Measurements from ENCODE around the gene GP5.

The GP5 gene

DNA sequence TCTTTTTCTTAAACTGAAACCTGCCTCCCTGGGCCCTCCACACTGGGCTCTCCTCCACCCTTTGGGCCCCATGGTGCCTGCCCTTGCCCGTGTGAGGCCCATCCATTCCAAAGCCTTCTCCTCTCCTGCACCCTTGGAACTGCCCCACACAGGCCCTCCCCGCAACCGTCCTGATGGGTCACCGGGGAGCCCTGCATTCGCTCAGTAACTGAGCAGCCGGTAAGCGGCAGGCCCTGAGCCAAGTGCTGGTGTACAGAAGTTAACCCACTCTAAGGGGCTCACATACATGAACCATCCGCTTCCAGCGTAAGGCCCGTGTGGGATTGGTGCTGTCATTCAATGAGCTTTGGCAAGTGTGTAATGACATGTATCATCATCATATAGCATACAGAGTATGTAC, 24.1 kb downstream of the GP5 start:
- no peak for DNase-seq

DNA sequence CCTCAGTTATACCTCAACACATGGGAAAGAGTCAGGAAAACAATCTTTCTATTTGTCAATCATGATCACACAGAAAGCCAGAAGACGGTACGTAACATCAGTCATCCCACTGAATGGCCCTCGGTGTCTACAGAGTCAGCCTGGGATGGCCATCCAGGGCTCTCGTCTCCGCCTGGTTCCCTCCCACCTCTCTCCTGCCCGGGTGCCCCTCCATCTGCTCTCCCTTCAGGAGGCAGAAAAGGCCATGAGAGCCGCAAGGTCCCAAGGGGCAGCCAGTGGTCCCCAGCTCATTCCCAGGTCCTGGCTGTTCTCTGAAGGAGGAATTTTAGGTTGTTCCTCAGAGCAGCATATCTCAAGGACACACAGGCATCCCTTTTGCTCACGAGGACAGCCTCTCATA, 25.2 kb downstream of the GP5 start:
- no peak for DNase-seq

DNA sequence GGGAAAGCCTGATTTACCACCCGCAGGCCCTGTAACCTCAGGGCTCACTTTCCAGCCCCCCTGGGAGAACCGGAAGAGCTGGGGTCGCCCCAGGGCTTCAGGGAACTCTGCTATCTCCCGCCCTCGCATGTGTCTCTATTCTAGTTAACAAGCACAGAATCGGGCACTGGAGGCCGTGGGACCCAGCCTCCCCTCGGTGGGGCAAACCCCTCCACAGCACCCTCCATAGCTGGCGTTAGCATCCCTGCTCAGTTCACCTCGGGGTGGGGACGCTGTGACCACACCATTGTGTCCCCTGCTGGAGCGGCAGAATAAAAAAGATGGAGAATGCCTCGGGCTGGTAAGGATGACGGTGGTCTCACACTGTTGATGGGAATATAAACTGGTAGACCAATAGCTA, 26.0 kb downstream of the GP5 start:
- no peak for DNase-seq

- no peak for DNase-seq
Measured at GRCh38 chr3:194370753-194371152, 28.3 kb downstream of the GP5 start.

DNA sequence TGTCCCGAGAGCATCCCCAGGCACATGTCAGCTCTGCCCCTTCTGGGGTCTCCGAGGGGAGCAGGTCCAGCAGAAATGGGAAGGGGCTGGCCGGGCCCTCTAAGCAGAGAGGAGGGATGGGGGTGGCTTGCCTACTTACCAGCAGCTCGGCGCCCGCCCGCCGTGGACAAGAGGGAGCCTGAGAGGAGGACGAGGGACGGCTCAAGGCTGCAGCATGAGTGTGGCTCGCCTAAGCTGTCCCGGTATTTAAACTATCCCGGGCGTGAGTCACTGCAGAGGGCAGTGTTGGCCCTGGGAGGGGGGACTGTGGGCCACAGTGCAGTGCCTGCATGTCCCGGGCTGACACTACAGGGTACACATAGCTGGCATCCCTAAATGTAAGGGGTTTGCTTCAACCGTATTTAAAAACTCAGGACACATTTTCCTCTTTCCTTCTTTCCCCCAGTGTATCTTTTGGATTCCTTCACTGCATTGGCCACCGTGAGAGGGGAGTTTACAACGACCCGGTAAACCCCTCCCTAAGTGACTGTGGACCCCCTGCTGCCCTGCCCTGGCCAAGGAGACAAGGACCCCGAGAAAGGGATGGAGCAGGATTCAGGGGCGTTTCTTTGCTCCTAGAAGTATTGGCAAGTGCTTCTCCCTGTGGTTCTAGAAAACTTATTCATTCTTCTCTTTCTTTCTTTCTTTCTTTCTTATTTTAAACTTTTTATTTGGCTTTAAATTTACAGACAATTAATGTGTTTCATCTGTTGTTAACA, 29.4 kb downstream of the GP5 start, which contains the start of gene LRRC15:
Gene LRRC15, minus strand, starts transcription at position 222 of the 758 bp plus-strand sequence. CDS start 8,700 bp downstream, outside the sequence.
- no peak for DNase-seq

GRCh38 chr3:194368918-194369317, 30.1 kb downstream of the GP5 start:
- DNase-seq, result no peak

- DNase-seq, result no peak
Measured at GRCh38 chr3:194367992-194368841, 30.8 kb downstream of the GP5 start.

DNA sequence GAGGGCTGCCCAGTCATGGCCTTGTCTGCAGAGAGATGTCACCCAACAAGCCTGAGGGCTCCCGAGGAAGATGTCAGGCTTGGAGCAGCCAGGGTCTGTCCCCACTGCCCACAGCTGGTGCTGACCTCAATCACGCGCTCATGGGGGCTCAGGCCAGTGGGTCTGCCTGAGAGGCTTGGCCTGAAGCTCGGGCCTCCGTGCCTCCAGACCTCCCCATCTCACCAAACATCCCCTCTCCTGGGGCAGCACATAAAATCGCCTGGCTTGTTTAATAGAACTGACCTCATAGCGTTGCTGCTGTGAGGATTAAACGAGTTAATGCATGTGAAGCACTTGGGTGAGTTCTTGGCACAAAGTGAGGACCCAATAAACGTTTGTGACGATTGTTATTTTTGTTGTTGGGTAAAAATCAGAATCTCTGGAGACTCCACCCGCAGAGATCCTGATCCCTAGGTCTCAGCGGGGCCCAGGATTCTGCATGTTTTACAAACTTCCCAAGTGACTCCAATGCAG, 33.0 kb downstream of the GP5 start:
- DNase-seq, result no peak

GRCh38 chr3:194365526-194365925, 33.5 kb downstream of the GP5 start:
- DNase-seq, result no peak

GRCh38 chr3:194364652-194365434, 34.2 kb downstream of the GP5 start:
- DNase-seq, result no peak

DNA sequence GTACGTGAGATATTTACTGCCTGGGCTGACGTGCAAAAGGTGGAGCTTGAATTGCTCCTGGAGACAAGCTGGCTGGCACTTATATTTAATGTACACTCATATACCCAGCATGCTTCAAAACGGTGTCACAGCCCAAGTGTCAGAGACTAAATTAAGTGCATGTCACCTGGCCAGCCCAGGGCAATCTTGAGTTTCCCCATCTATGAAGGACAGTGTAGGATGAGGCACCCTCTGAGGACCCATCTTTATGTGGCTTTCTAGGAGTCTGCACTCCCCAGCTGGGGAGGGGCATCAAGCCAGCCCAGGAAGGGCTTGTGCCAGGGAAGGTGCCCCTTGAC, 34.8 kb downstream of the GP5 start:
- DNase-seq, result no peak

DNA sequence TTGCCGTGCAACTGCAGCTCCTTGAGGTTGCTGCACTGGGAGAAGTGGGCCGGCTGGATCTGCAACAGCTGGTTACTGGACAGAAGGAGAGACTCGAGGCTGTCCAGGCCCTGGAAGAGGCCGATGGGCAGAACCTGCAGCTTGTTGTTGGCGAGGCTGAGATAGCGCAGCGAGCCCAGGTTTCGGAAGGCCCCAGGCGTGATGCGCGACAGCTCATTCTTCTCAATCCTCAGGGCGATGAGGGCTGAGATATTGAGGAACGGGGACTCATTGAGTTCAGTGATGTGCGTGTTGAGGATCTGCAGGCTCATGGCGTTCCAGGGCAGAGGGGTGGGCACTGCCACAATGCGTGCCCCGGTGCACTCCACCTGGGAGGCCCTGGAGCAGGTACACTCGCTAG, 38.5 kb downstream of the GP5 start:
- DNase-seq, result no peak

GRCh38 chr3:194357681-194358080, 41.4 kb downstream of the GP5 start:
- DNase-seq, result no peak

DNA sequence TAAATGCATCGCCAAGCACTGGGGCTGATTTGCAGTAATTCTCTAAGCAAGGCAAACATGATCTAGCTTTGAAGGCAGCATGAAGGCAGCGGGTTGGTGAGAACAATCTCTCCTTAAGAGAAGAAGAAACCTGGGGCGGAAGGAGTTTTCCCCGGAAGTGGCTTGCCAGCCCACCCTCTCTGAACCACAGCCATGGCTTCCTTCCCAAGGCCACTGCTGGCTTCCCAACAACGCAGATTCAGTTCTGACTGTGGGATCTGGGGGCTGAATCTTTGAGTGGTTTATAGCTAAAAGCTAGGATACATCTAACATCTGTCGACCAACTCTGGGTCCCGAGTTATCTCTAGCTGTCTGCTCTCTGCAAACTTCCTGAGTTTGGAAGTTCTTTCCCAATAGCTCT, 43.7 kb downstream of the GP5 start:
- no peak for DNase-seq

DNA sequence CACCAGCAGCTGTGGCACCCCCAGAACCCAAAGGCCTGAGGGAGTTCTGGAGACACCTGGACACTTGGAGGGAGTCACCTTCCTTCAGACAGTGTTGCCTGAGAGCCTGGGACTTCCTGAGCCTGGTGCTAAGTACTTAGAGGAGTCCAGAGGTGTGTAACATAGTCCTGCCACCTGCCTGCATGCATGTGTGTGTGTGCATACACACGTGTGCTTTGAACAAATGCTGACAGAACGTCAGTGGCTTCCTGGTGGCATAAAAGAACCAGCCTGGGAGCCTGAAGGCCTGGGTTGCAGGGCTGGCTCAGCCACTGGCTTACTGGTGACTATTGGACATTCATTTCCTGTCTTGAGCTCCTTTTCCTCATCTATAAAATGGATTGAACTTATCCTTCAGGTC, 44.8 kb downstream of the GP5 start:
- DNase-seq, result no peak

DNA sequence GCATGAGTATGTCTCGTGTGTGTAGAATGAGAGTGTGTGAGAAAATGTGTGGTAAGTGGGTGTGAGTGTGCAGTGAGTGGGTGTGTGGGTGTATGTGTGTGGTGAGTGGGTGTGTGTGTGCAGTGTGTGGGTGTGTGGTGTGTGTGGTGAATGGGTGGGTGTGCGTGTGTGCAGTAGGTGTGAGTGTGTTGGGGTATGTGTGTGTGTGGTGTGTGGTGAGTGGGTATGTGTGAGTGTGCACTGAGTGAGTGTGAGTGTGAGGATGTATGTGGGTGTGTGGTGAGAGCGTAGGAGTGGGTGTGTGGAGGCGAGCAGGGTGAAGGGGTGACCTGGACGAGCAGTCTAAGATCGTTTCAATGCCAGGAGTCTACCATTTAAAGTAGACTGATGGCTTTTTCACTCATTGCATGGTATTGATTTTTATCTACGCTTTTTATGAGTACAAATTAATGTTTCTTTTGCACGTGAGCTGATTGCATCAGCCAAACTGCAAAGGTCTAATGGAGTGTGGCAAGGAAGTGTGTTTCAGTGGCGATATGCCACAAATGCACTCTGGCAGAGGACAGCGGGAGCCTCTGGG, 46.3 kb downstream of the GP5 start:
- DNase-seq, result no peak

- DNase-seq, result no peak
Measured at GRCh38 chr3:194351952-194352536, 47.0 kb downstream of the GP5 start.

DNA sequence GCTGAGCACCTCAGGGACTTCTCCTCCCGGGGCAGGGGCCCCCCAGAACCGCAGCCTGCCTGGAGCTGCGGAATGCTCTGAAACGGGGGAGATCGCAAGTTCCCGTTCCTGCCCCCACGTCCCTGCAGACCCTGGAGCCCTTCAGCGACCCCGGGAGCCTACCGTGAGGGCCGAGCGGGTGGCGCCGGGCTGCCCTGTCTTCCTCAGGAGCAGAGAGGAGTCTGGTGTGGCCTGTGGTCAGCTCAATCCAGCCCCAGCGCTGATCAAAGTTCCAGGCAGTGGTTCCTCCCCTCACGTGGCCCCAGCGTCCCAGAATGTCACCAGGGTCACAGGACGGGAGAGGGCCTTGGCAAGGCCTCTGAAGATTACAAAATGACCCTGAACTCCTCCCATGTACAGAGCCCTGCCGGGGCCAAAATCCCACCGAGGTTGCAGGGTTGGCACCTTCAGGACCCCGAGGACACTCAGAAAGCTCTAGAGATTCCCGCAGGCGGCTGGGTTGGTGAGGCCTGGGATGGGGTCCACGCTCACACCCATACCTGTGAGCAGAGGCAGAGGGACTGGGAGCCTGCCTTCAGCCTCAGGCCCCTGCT, 47.9 kb downstream of the GP5 start, which contains the start of gene CPN2:
Gene CPN2, minus strand, starts transcription at position 249 of the 593 bp plus-strand sequence. CDS start 8,626 bp downstream, outside the sequence.
- DNase-seq, result no peak

- DNase-seq, result no peak
Measured at GRCh38 chr3:194350726-194351071, 48.4 kb downstream of the GP5 start.

DNA sequence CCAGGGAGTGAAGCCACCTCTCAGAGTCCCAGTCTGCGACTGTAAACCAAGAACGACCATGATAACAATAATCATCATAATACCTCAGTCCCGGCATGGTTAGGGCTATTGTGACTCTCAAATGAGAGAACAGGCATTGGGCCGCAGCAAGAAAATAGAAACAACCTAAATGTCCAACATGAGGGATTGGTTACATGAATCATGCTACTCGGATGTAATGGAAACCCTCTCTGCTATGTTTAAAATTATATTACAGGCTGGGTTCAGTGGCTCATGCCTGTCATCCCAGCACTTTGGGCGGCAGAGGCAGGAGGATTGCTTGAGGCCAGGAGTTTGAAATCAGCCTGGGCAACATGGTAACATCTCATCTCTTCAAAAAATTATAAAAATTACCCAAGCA, 50.7 kb downstream of the GP5 start:
- no peak for DNase-seq

- DNase-seq, result no peak
Measured at GRCh38 chr3:194346621-194347020, 52.4 kb downstream of the GP5 start.

DNA sequence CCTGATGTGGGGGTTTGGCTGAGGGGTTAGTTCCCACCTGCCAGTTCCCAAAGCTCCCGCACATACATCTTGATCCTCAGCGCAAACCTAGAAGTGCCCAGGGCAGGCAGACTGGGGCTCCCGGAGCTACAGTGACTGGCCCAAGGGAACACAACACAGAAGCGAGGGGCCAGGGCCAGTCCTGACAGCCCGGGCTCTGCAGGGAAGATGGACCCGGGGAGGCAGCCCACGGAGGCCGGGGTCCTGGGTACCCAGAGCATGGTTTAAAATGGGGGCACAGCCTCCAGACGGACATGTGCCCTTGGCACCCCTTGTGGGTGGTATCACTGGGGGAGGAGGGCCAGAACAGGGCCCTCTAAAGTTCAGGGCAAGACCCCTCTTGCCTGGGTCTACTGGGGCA, 53.0 kb downstream of the GP5 start:
- no peak for DNase-seq
